ENCODE data around the gene EFNA5. TPM values are rescaled to one million over a fixed set of nuclear protein-coding genes. Genes with fewer than 3 reads are reported as not detected.

Gene EFNA5
- total RNA-seq, result 0.75 and 1.1 TPM in 2 replicates

GRCh38 chr5:107670932-107671741 is at the start of gene EFNA5:
TSS of gene EFNA5 (minus strand) at chr5:107670937.

Data from uterine smooth muscle cell (primary cell).